Effector memory CD4-positive, alpha-beta T cell (primary cell): ENCODE results near the gene TRIM28.
"Not testable (repeated sequence)": the region's sequence is repeated elsewhere in the genome, so short reads cannot be mapped to it uniquely, and the experiment has no call there.

ENCODE experiments used
- DNase-seq, 3 donors: peaks; one replicate each; pipeline ENCODE4 v3.0.0-alpha.2; 2020
- H3K27ac ChIP-seq: 2 replicates; pipeline ENCODE4 v1.7.0; 2013; ENCODE audit warnings: mild to moderate bottlenecking, low read length, moderate library complexity; ENCODE audit not compliant: insufficient read depth, poor library complexity, severe bottlenecking
- H3K27me3 ChIP-seq: replicated peaks from 2 replicates; pipeline ENCODE4 v1.7.0; 2013; ENCODE audit warnings: mild to moderate bottlenecking, low read length; ENCODE audit not compliant: insufficient read depth, control insufficient read depth, poor library complexity, severe bottlenecking
- H3K36me3 ChIP-seq: 2 replicates; pipeline ENCODE4 v1.7.0; 2013; ENCODE audit warnings: mild to moderate bottlenecking, low read length, moderate library complexity; ENCODE audit not compliant: control insufficient read depth, insufficient read depth
- H3K4me1 ChIP-seq: 2 replicates; pipeline ENCODE4 v1.7.0; 2013; ENCODE audit warnings: low read length, mild to moderate bottlenecking; ENCODE audit not compliant: control insufficient read depth, insufficient read depth, poor library complexity, severe bottlenecking
- H3K4me3 ChIP-seq: 2 replicates; pipeline ENCODE4 v1.7.0; 2013; ENCODE audit warnings: low read length, low read depth, mild to moderate bottlenecking; ENCODE audit not compliant: insufficient read depth, poor library complexity, severe bottlenecking
- H3K9me3 ChIP-seq: 2 replicates; pipeline ENCODE4 v1.7.0; 2013; ENCODE audit warnings: mild to moderate bottlenecking, low read length, moderate library complexity; ENCODE audit not compliant: control insufficient read depth

Gene TRIM28

DNA sequence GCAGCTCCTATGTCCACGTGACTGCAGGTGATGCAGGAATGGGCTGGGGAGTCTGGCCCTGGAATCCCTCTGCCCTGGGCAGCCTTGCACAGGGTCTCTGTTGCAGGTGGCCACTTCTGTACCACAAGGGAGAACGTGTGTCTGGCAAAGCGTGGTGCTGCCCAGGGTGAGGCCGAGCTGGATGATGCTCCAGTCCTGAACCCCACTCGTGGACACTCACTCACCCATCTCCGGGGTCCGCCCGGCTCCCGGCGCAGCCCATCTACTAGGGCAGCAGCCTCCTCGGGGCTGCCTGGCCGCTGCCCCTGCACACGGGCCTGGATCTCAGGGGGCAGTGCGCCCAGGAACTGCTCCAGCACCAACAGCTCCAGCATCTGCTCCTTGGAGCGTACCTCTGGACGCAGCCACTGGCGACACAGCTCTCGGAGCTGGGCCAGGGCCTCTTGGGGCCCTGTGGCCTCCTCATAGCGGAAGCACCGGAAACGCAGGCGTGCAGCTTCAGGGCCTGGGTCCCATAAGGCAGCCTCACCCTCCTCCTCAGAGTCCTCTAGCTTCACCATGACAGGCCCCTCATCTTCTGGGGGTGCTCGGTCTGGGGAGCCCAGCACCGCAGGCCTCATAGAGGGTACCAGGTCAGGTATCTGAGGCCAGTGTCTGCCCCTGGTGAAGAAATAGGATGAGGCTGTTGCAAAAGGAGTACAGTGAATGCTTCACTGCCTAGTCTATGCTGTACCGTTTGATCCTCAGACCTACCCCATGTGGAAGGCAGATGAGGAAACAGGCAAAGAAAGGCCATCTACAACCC, 27.1 kb downstream of the TRIM28 start:
- H3K36me3 ChIP-seq: peaks cover 4% of the 10 kb centered on the region
- DNase-seq: no peak
- no peaks in the 10 kb centered on the region for H3K9me3 ChIP-seq
- H3K27me3 ChIP-seq: no peaks in the 10 kb centered on the region
- no peak overlapping the region for H3K27ac ChIP-seq
- no peak overlapping the region for H3K4me3 ChIP-seq
- peaks cover 27% of the 10 kb centered on the region for H3K4me1 ChIP-seq

DNA sequence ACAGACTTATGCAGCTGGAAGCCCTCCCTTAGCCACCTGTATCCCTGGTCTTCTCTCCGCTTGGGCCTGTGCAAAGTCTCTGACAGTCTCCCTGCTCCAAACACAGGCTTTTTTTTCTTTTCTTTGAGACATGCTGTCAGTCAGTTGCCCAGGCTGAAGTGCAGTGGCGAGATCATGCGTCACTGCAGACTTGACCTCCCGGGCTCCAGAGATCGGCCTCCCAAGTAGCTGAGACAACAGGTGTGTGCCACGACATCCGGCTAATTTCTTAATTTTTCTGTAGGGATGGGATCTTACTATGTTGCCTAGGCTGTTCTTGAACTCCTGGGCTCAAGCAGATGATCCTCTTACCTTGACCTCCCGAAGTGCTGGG, 27.7 kb downstream of the TRIM28 start:
- no peak for DNase-seq
- Histone ChIP-seq H3K36me3 (peaks cover 4% of the 10 kb centered on the region), H3K27me3 (no peaks in the 10 kb centered on the region), H3K4me1 (peaks cover 28% of the 10 kb centered on the region), H3K4me3 (no peak overlapping the region), H3K9me3 (no peaks in the 10 kb centered on the region), H3K27ac (no peak overlapping the region)

DNA sequence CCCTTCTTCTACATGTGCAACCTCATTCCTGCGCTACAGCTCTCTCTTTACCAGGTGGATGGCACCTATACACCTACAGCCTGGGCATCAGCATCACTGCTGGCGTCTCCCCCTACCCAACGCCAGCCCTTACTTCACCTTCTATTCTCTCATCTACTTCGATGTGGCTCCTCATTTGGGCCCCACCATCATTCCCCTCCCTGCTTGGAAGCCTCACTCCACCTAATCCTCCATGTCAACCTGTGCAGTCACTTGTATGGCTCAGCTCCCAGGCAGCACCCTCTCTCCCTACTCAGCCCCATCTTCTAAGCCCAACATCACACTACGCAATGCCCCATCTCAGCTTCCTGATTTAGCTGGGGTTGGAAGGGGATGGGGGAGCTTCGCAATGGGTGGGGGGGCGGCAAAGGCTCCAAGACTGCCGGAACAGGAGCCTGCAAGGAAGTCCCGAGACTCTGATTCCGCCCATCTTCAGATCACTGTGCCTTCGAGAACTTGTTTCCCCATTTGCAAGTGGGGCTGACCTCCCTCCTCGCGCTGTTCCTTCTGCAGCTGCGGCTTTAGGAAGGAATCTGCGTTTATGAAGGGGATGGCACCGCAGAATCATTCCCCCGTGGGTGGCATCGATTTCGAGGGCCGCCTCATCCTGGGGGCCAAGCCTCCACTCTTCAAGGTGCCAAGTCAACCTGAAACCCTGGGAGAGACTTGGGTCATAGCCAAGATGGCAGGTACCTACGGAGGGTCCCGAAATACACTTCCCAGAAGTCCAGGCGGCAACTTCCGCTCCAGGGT, 28.4 kb downstream of the TRIM28 start:
- peak overlapping the region; percentile 68 for H3K4me3 ChIP-seq

DNA sequence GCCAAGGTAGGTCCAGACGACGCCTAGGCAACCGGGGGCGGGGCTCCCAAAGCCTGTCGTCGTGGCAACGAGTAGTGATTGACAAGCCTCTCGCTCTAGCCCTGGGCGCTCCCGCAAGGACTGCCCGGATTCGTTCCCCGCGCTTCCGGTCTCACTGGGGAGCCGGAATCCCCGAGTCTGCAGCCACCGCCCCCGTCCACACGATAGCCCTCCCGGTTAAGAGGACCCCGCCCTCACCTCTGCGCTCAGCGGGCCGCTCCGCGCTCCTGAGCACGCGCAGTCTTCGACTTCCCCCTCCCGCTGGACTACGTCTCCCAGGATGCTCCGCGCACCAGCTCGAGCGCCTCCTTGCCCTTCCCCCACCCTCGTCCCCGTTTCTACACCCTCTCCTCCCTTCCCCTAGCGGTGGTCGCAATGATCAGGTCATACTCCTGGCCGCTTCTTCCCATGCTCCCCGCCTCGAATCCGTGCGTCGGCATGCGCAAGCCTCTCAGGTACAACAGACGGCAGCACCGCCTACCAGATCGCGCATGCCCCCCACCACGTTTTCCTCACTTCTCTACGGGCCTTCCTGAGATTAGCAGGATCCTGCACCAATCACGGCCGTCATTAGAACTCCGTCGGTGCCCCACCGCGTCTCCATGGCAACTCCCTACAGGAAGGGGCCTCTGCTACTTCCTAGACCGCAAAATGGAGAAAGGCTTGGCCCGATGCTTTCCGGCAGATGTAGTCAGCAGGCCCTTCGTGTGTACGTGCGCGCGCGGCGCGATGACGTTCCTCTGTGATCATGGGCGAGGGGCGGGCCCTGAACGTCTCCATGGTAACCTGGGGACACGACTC, 29.2 kb downstream of the TRIM28 start, which contains the start of gene MZF1:
MZF1 (minus strand) TSS at position 518 of the 840 bp plus-strand sequence. CDS start 1,946 bp downstream, outside the sequence.
- no peaks in the 10 kb centered on the region for H3K9me3 ChIP-seq
- peak within 1 kb of the TSS; percentile 68 for H3K4me3 ChIP-seq
- peaks cover 4% of the 10 kb centered on the region for H3K36me3 ChIP-seq
- no peaks in the 10 kb centered on the region for H3K27me3 ChIP-seq
- peaks cover 28% of the 10 kb centered on the region for H3K4me1 ChIP-seq
- peak within 1 kb of the TSS; percentile 99 for H3K27ac ChIP-seq
- peak; percentile 100 for DNase-seq

More for the DNA sequence above, 28.4 kb downstream of the TRIM28 start:
- Histone ChIP-seq H3K4me1 (peaks cover 28% of the 10 kb centered on the region), H3K9me3 (no peaks in the 10 kb centered on the region), H3K27ac (peak overlapping the region; percentile 99), H3K36me3 (peaks cover 4% of the 10 kb centered on the region), H3K27me3 (no peaks in the 10 kb centered on the region)
- no peak for DNase-seq

DNA sequence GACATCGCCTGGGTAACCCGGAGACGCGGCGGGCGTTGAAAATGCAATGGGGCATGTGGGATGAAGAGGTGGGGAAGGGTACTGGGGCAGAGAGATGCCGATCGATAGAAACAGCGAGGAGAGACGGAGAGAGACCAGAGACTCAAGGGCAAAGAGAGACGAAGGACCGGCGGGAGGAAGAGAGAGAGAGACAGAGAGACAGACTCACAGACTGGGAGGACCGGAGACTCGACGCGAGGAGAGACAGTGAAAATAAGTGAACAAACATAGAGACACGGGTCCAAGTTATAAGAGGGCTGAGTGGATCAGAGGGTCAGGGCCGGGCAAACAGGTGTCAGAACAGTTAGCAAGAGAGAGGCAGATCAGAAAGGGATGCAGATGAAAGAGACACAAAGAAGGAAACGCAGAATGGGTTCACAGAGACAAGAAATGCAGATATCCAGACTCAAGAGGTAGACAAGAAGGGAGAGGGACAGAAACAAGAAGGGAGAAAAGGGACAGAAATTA, 29.8 kb downstream of the TRIM28 start:
- H3K36me3 ChIP-seq: peaks cover 4% of the 10 kb centered on the region

DNA sequence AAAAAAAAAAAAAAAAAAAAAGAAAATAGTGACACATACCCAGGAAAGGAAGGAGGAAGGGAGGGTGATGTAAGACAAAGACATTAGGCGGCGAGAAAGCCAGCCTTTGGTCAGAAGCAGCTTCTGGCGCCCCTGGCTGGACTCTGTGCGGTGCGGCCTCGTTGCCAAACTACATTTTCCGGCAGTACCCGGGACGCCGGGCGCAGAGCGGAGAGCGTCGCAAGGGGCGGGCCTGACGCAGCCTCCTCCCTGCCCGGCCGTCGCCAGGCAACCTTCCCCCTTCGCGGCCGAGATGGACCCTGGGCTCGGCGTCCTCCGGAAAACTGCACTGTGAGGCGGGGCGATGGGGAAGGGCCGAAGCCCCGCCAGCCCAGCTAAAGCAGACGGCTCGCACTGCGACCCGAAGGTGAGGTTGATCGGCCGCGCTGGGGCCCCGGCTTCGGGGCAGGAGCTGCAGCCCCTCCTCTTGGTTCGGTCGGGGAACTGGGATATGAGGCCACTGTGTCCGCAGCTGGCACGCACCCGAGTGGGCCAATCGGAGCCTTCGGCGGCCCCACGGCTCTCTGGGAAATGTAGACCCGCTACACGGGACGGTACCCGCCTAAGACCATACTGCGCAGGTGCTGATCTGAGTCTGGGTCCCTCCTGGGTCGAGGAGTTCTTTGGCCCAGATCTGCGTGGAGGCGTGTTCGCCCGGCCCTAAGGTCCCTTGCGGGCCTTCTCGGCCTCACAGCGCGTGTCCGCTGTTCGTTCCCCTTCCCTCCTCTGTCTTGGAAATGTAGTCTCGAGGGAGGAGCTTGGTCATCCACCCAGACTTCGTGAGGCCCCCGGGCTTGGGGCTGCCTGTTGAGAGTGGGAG, 31.5 kb downstream of the TRIM28 start:
- peak; percentile 57 to 68 (median 63) for DNase-seq
- peak overlapping the region; percentile 78 for H3K4me3 ChIP-seq
- H3K36me3 ChIP-seq: peaks cover 4% of the 10 kb centered on the region
- no peaks in the 10 kb centered on the region for H3K27me3 ChIP-seq
- peaks cover 28% of the 10 kb centered on the region for H3K4me1 ChIP-seq
- H3K9me3 ChIP-seq: no peaks in the 10 kb centered on the region
- peak overlapping the region; percentile 97 for H3K27ac ChIP-seq

More for the DNA sequence above, 29.8 kb downstream of the TRIM28 start:
- peak overlapping the region; percentile 35 for H3K4me3 ChIP-seq
- peak overlapping the region; percentile 99 for H3K27ac ChIP-seq
- DNase-seq: no peak
- H3K9me3 ChIP-seq: no peaks in the 10 kb centered on the region
- H3K4me1 ChIP-seq: peaks cover 28% of the 10 kb centered on the region
- no peaks in the 10 kb centered on the region for H3K27me3 ChIP-seq

DNA sequence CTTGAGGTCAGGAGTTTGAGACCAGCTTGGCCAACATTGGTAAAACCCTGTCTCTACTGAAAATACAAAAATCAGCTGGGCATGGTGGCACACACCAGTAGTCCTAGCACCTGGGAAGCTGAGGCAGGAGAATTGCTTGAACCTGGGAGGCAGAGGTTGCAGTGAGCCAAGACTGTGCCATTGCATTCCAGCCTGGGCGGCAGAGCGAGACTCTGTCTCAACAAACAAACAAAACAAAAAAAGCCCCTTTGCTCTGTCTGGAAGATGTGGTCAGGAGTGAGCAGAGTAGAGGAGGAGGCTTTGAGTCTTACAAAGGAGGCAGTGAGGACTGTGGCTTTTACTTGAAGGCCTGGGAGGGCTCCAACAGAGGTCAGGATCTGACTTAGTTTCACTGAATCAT, 33.7 kb downstream of the TRIM28 start:
- not testable (repeated sequence) for H3K9me3 ChIP-seq, H3K27ac ChIP-seq, H3K36me3 ChIP-seq, H3K4me3 ChIP-seq, H3K27me3 ChIP-seq, DNase-seq
- peaks cover 21% of the 10 kb centered on the region for H3K4me1 ChIP-seq

DNA sequence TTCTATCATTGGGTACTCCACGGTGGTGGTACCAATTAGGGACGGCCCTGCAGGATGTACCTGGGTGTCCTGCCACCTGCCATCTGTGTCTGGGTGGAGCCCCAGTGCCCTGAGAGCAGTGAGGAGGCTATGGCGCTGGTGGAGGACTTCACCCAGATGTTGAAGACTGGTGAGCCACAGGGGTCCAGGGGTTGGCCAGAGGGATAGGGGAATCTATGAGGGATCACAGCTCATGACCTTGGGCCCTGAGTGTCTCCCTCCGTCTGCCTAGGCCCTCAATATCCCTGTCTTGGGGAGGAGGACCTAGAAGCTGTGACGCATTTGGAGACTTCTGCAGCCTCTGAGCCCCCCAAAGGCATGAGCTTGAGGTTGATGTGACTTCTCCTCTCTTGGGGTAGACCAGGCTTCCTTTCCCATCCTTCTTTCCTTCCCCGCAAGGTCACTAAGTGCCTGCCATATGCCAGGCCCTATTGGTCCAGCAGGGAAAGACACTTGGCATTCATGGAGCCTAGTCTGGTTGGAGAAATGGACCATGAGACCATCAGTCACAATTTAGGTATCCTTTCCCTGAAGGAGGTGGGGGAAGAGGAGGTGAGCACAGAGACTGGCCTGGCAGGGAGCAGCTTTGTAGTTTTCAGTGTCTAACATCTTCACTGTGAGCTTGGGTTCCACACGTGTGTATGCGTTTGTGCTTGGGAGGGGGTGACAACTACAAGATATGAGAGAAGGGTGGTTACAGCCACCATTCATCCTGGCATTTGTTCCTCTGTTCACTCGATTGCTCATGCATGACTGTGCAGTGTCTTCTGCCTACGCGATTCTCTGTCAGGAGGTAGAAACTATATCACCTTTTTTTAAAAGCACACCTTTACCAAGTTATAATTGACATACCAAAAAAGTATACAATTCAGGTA, 34.4 kb downstream of the TRIM28 start:
- H3K36me3 ChIP-seq: peaks cover 8% of the 10 kb centered on the region
- no peak overlapping the region for H3K27ac ChIP-seq
- H3K9me3 ChIP-seq: no peaks in the 10 kb centered on the region
- DNase-seq: no peak
- no peak overlapping the region for H3K4me3 ChIP-seq
- H3K27me3 ChIP-seq: no peaks in the 10 kb centered on the region
- peaks cover 20% of the 10 kb centered on the region for H3K4me1 ChIP-seq
